H9 (cell line): ENCODE results near the gene PLIN3. TPM values are rescaled to one million over a fixed set of nuclear protein-coding genes. Genes with fewer than 3 reads are reported as not detected.

Source experiments
- DNase-seq: peaks from one replicate; pipeline ENCODE4 v3.0.0-alpha.2; 2017
- H2AFZ ChIP-seq: one replicate; pipeline ENCODE4 v1.6.1; 2013; ENCODE audit warnings: mild to moderate bottlenecking, low read length, control low read depth, moderate library complexity
- H2AK5ac ChIP-seq: 2 replicates; pipeline ENCODE4 v1.6.1; 2013; ENCODE audit warnings: low read length, control low read depth, mixed read lengths; ENCODE audit not compliant: insufficient read length
- H2BK120ac ChIP-seq: one replicate; pipeline ENCODE4 v1.6.1; 2013; ENCODE audit warnings: low read depth, mild to moderate bottlenecking, low read length, control low read depth, inconsistent platforms; ENCODE audit not compliant: poor library complexity, severe bottlenecking
- H2BK12ac ChIP-seq: 2 replicates; pipeline ENCODE4 v1.6.1; 2013; ENCODE audit warnings: low read length, control low read depth, mixed read lengths, low read depth; ENCODE audit not compliant: insufficient read length
- H2BK15ac ChIP-seq: 2 replicates; pipeline ENCODE4 v1.6.1; 2013; ENCODE audit warnings: low read depth, low read length, control low read depth
- H2BK20ac ChIP-seq: one replicate; pipeline ENCODE4 v1.6.1; 2013; ENCODE audit warnings: low read depth, mild to moderate bottlenecking, low read length, control low read depth, inconsistent platforms; ENCODE audit not compliant: poor library complexity, severe bottlenecking
- H2BK5ac ChIP-seq: 2 replicates; pipeline ENCODE4 v1.6.1; 2013; ENCODE audit warnings: low read length, control low read depth, mixed read lengths; ENCODE audit not compliant: insufficient read length
- H3K14ac ChIP-seq: 2 replicates; pipeline ENCODE4 v1.6.1; 2013; ENCODE audit warnings: low read length, control low read depth; ENCODE audit not compliant: insufficient read depth
- H3K18ac ChIP-seq: 2 replicates; pipeline ENCODE4 v1.6.1; 2013; ENCODE audit warnings: low read depth, mild to moderate bottlenecking, mixed read lengths, low read length, control low read depth; ENCODE audit not compliant: insufficient read length
- H3K23ac ChIP-seq: 2 replicates; pipeline ENCODE4 v1.6.1; 2013; ENCODE audit warnings: low read length, control low read depth, mixed read lengths, low read depth; ENCODE audit not compliant: insufficient read length
- H3K23me2 ChIP-seq: 2 replicates; pipeline ENCODE4 v1.6.1; 2013; ENCODE audit warnings: low read depth, mild to moderate bottlenecking, mixed read lengths, low read length, control low read depth; ENCODE audit not compliant: insufficient read length, poor library complexity, severe bottlenecking
- H3K27ac ChIP-seq: 2 replicates; pipeline ENCODE4 v1.5.1; 2013; ENCODE audit warnings: low read length, control low read depth, mixed read lengths, low read depth; ENCODE audit not compliant: insufficient read length
- H3K27me3 ChIP-seq: 2 replicates; pipeline ENCODE4 v1.6.1; 2013; ENCODE audit warnings: low read length, control low read depth, inconsistent platforms; ENCODE audit not compliant: insufficient read depth
- H3K4ac ChIP-seq: 2 replicates; pipeline ENCODE4 v1.6.1; 2013; ENCODE audit warnings: low read depth, mild to moderate bottlenecking, control low read depth, inconsistent platforms, low read length, moderate library complexity
- H3K4me1 ChIP-seq: 2 replicates; pipeline ENCODE4 v1.6.1; 2013; ENCODE audit warnings: low read length, control low read depth, inconsistent platforms; ENCODE audit not compliant: insufficient read depth
- H3K4me2 ChIP-seq: 2 replicates; pipeline ENCODE4 v1.6.1; 2013; ENCODE audit warnings: low read length, control low read depth, mixed read lengths; ENCODE audit not compliant: insufficient read length, insufficient read depth
- H3K56ac ChIP-seq: 2 replicates; pipeline ENCODE4 v1.6.1; 2013; ENCODE audit warnings: low read depth, mild to moderate bottlenecking, mixed read lengths, low read length, control low read depth; ENCODE audit not compliant: insufficient read length
- H3K79me1 ChIP-seq: 2 replicates; pipeline ENCODE4 v1.6.1; 2013; ENCODE audit warnings: low read depth, mild to moderate bottlenecking, moderate library complexity, low read length, control low read depth, inconsistent platforms; ENCODE audit not compliant: insufficient read depth, poor library complexity, severe bottlenecking
- H3K79me2 ChIP-seq: 2 replicates; pipeline ENCODE4 v1.6.1; 2013; ENCODE audit warnings: low read length, control low read depth, inconsistent platforms; ENCODE audit not compliant: insufficient read depth
- H3K9ac ChIP-seq: 2 replicates; pipeline ENCODE4 v1.6.1; 2013; ENCODE audit warnings: low read length, control low read depth, mixed read lengths; ENCODE audit not compliant: insufficient read length; ENCODE audit errors: extremely low read depth
- H3K9me3 ChIP-seq: one replicate; pipeline ENCODE4 v1.6.1; 2013; ENCODE audit warnings: low read depth, low read length, inconsistent platforms; ENCODE audit not compliant: control insufficient read depth
- H3T11ph ChIP-seq: one replicate; pipeline ENCODE4 v1.6.1; 2013; ENCODE audit warnings: mild to moderate bottlenecking, low read length, control low read depth, inconsistent platforms
- H4K20me1 ChIP-seq: one replicate; pipeline ENCODE4 v1.6.1; 2013; ENCODE audit not compliant: control insufficient read depth, insufficient read length, insufficient read depth
- H4K5ac ChIP-seq: 2 replicates; pipeline ENCODE4 v1.6.1; 2013; ENCODE audit warnings: low read depth, mild to moderate bottlenecking, mixed read lengths, low read length, control low read depth; ENCODE audit not compliant: insufficient read length
- H4K8ac ChIP-seq: replicated peaks from 2 replicates; pipeline ENCODE4 v1.6.1; 2013; ENCODE audit warnings: low read length, control low read depth, mixed read lengths, low read depth; ENCODE audit not compliant: insufficient read length
- H4K91ac ChIP-seq: 2 replicates; pipeline ENCODE4 v1.6.1; 2013; ENCODE audit warnings: low read depth, mild to moderate bottlenecking, moderate library complexity, mixed read lengths, low read length, control low read depth; ENCODE audit not compliant: insufficient read length
- H3K27ac Mint-ChIP-seq, 3 experiments: 2 replicates in 2 of 3; 3 replicates in 1 of 3; pipeline ENCODE4 v1.8.0; 2020 to 2021; ENCODE audit warnings: mixed read lengths in 3 of 3, mild to moderate bottlenecking in 1 of 3, moderate library complexity in 1 of 3
- H3K27me3 Mint-ChIP-seq: 2 replicates; pipeline ENCODE4 v1.8.0; 2021; ENCODE audit warnings: low read depth, mild to moderate bottlenecking, moderate library complexity, mixed read lengths
- H3K36me3 Mint-ChIP-seq, 3 experiments: 2 replicates in 2 of 3; 3 replicates in 1 of 3; pipeline ENCODE4 v1.8.0; 2020 to 2021; ENCODE audit warnings: low read depth in 3 of 3, mixed read lengths in 3 of 3; ENCODE audit not compliant: insufficient read depth in 1 of 3
- H3K4me1 Mint-ChIP-seq, 2 experiments: 2 replicates each; pipeline ENCODE4 v1.8.0; 2020; ENCODE audit warnings: mixed read lengths in 2 of 2
- H3K4me3 Mint-ChIP-seq, 2 experiments: 2 replicates in 1 of 2; 3 replicates in 1 of 2; pipeline ENCODE4 v1.8.0; 2020 to 2021; ENCODE audit warnings: mild to moderate bottlenecking in 2 of 2, mixed read lengths in 2 of 2, moderate library complexity in 1 of 2
- H3K9me3 Mint-ChIP-seq, 2 experiments: 2 replicates in 1 of 2; 3 replicates in 1 of 2; pipeline ENCODE4 v1.8.0; 2020; ENCODE audit warnings: mild to moderate bottlenecking in 2 of 2, mixed read lengths in 2 of 2, moderate library complexity in 1 of 2
- WGBS: extraction: QIAGEN DNeasy Blood & Tissue Kit; methylation state at CpG from one replicate; pipeline ENCODE4 v1.1.7; 2013; ENCODE audit warnings: missing lambda C conversion rate, low lambda C conversion rate, mixed read lengths; ENCODE audit not compliant: insufficient read length; ENCODE audit errors: extremely low coverage; 5-methylcytosine and 5-hydroxymethylcytosine counted together
- total RNA-seq: library from RNA; stranded (reverse); gene quantifications from 2 replicates; pipeline ENCODE4 v1.2.1, GENCODE V29; 2021
- TF ChIP-seq, protein P1 (sequence below): fragments of 200-600 bp; sonication (generic); conservative IDR thresholded peaks from 3 replicates; pipeline ENCODE4 v1.8.0; 2021; ENCODE audit warnings: antibody characterized with exemption, mild to moderate bottlenecking

The PLIN3 gene
- total RNA-seq, 1 experiment from 2014 or later, result 61.8 TPM

DNA sequence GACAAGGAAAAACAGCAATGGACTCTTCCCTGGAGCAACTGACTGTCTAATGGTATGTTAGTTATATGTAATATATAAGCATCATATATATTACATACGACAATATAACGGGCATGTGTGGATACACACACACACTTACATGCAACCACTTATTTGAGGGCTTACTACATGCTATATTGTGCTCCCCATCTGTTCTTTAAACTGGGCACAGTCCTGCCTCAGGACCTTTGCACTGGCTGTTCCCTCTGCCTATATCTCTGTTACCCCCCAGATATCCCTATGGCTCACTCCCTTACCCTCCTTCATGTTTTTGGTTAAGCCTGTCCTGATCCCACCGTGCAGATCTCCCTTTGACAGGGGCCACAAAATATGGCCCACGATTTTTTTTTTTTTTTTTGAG lies 46.2 kb downstream of the PLIN3 start:
- no peak overlapping the region for H2AFZ ChIP-seq
- no peak overlapping the region for H3K23ac ChIP-seq
- H4K20me1 ChIP-seq, result no peaks in the 10 kb centered on the region
- H3T11ph ChIP-seq, result no peak overlapping the region
- no peak overlapping the region for H3K4ac ChIP-seq
- H2BK120ac ChIP-seq, result no peak overlapping the region
- no peaks in the 10 kb centered on the region for H3K79me1 ChIP-seq
- TF ChIP-seq, protein P1, sequence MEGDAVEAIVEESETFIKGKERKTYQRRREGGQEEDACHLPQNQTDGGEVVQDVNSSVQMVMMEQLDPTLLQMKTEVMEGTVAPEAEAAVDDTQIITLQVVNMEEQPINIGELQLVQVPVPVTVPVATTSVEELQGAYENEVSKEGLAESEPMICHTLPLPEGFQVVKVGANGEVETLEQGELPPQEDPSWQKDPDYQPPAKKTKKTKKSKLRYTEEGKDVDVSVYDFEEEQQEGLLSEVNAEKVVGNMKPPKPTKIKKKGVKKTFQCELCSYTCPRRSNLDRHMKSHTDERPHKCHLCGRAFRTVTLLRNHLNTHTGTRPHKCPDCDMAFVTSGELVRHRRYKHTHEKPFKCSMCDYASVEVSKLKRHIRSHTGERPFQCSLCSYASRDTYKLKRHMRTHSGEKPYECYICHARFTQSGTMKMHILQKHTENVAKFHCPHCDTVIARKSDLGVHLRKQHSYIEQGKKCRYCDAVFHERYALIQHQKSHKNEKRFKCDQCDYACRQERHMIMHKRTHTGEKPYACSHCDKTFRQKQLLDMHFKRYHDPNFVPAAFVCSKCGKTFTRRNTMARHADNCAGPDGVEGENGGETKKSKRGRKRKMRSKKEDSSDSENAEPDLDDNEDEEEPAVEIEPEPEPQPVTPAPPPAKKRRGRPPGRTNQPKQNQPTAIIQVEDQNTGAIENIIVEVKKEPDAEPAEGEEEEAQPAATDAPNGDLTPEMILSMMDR, result no peak
- H3K27ac ChIP-seq, result no peak overlapping the region
- DNase-seq, result no peak
- no peak overlapping the region for H4K91ac ChIP-seq
- H3K27me3 Mint-ChIP-seq, result peaks cover 13% of the 10 kb centered on the region
- H3K18ac ChIP-seq, result no peak overlapping the region
- no peak overlapping the region for H3K14ac ChIP-seq
- H3K4me2 ChIP-seq, result no peak overlapping the region
- H2BK12ac ChIP-seq, result no peak overlapping the region
- H3K9me3 Mint-ChIP-seq, result no peaks in the 10 kb centered on the region
- H3K23me2 ChIP-seq, result no peaks in the 10 kb centered on the region
- no peaks in the 10 kb centered on the region for H3K9me3 ChIP-seq
- no peak overlapping the region for H3K4me3 Mint-ChIP-seq
- H2BK20ac ChIP-seq, result no peak overlapping the region
- H3K79me2 ChIP-seq, result no peaks in the 10 kb centered on the region
- H4K8ac ChIP-seq, result no peak overlapping the region
- WGBS, result no CpG with 5 or more reads among the region's 4 CpGs
- no peak overlapping the region for H4K5ac ChIP-seq
- H3K36me3 Mint-ChIP-seq, result peaks cover 0 to 7% (median 0%) of the 10 kb centered on the region in 3 experiments; a peak in 1 of 7 replicates
- no peaks in the 10 kb centered on the region for H3K4me1 ChIP-seq
- no peak overlapping the region for H2AK5ac ChIP-seq
- no peak overlapping the region for H3K27ac Mint-ChIP-seq
- H2BK15ac ChIP-seq, result no peak overlapping the region
- no peaks in the 10 kb centered on the region for H3K4me1 Mint-ChIP-seq
- no peak overlapping the region for H3K9ac ChIP-seq
- H3K56ac ChIP-seq, result no peak overlapping the region
- no peaks in the 10 kb centered on the region for H3K27me3 ChIP-seq
- H2BK5ac ChIP-seq, result no peak overlapping the region
